DMS53 treated with DMSO at 0.1 percent for 48 hours (cell line): ENCODE measurements around the gene BMP6.

Experiments
- DNase-seq: peaks from one replicate; lab custom pipeline; 2025; ENCODE audit not compliant: unreplicated experiment; lab: John Stamatoyannopoulos, UW

Gene BMP6

DNA sequence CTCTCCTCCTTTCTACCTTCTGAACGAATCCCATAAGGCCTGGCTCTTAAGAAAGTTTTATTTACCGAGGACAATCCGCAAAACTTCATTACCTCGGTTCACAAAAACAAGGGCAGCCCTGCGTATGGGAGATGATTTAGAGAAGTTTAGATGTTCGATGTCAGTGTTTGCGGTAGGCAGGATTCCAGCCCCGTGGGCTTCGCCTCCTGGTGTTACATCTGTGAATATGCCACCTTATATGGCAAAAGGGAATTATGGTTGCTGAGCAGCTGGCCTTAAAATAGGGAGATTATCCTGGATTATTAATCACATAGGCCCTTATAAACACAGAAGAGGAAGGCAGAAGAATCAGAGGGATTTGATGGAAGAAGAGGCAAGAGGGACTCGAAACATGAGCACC, 21.1 kb downstream of the BMP6 start:
- no peak for DNase-seq

- DNase-seq, result no peak
These were observed 21.5 kb downstream of the BMP6 start for GRCh38 chr6:7747433-7747832.

GRCh38 chr6:7747901-7748504, 22.1 kb downstream of the BMP6 start:
- no peak for DNase-seq

GRCh38 chr6:7749478-7749877, 23.6 kb downstream of the BMP6 start:
- no peak for DNase-seq

DNA sequence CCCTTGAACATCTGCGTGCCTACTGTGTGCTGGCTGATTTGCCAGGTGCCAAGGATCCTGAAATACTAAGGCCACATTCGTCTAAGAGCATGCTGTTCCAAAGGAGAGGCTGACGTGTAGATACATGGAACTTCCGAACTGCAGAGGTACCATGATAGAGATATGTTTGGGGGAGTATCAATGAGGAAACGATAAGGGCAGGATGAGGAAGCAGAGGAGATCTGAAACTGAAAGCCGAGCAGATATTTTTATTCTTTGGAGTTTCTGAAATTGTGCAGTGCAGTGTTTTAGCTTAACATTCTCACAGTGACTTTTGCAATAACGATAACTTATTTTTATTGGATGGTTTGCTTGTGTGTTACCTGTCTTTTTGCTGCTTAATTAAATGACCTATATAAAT, 24.3 kb downstream of the BMP6 start:
- DNase-seq, result no peak

GRCh38 chr6:7758456-7758855, 32.6 kb downstream of the BMP6 start:
- no peak for DNase-seq

GRCh38 chr6:7759320-7759719, 33.4 kb downstream of the BMP6 start:
- no peak for DNase-seq

DNA sequence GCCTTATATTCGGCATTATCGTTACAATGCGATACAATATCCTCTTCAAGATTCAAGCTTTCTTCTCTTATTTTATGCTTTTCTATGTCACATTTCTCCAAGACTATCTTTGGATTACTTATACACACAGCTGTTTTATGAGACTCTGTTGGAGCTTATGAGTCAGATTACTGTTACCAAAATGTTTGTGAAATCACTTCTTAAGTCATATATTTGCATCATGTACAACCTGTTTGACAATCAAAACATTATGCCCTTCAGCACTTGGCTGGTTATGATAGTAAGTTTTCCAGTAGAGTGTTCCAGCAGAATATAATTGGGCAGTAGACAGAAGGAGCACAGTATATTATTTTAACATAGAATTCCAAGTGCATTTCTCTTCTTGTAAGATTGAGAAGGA, 35.2 kb downstream of the BMP6 start:
- no peak for DNase-seq

- no peak for DNase-seq
These were observed 36.9 kb downstream of the BMP6 start for GRCh38 chr6:7762760-7763159.

DNA sequence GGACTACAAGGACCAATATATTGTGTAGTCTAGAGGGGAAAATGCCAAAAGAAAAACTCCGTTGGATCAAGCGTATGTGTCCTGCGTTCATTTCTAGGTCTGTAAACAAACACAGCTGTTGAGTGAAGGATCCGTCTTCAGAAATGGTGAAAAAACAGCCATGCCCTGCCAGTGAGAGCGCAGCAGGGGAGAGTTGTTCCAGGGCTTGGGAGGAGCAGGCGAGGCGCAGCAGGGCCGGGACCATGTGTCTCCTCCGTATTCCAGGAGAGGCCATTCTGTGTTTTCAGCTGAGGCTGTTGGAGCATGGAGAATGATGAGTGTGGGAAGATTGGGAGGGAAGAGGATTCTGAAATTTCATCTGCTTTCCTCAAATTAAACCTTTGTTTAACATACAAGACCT, 38.0 kb downstream of the BMP6 start:
- DNase-seq, result peak; percentile 53

- DNase-seq, result no peak
These were observed 39.9 kb downstream of the BMP6 start for GRCh38 chr6:7765575-7766325.

DNA sequence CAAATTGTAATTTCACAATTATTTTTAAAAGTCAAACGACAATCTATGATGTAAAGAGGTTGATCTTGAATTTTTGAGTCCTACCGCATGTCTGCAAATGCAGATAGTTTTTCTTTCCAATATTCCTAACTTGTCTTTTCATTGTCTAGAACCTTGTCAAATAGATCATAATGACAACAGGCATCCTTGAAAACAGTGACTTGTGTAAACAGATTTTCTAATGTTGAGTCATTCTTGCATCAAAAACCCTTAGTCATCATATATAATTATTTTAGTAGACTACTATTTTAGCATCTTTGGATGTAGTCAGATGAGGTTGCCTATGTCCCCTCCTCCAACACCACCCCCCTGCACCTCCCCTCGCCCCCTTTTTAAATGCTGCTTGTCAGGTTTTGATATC, 43.8 kb downstream of the BMP6 start:
- peak; percentile 38 for DNase-seq

DNA sequence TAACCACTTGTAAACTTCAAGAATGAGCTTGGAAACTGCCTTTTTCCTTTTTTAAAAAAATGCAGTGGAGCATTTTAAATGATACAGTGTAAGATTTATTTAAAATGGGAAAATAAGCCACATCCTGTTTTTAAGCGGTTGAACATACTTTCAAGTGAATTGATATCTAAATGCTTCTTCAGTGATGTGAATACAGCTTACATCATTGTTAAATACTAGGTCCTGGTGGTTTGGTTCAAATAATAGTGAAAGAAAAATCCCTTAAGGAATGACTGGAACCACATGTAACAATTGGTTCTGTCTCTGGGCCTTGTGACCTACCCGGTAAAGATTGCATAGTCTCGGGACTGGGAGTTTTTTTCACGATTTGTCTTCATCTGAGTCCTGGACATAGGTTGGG, 44.2 kb downstream of the BMP6 start:
- no peak for DNase-seq

DNA sequence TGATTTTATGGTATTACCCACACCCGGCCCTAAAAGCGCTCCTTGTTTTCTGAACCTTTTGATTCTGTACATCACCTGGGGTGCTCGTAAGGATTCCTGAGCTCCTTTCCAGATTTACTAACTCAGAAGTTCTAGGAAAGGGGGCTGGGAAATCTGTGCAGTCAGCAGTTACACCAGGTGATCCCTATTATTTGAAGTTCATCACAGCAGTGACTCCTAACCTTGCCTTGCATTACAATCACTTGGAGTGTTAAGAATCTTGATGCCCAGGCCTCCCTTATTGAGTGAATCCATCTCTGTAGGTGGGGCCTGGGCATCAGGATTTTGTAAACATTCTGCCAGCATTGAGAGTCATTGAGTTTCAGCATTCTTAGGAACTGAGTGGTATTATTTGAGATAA, 44.7 kb downstream of the BMP6 start:
- DNase-seq, result no peak

GRCh38 chr6:7773322-7773721, 47.4 kb downstream of the BMP6 start:
- no peak for DNase-seq

DNA sequence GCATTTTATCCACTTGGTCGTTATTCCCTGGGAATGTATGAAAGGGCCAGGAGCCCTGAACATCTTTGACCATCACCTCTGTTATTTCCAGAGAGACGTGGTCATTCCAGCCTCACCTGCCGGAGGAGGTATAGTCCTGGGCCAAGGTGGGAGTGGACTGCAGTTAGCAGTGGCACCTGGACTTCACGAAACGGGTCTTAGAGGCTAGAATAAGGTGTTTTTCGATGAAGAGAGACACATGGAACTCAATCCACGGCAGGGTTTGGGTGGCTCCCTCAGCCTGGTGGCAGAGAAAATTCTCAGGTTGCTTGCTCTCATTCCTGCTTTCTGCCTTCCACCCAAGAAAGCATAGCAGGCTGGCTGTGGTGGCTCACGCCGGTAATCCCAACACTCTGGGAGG, 48.0 kb downstream of the BMP6 start:
- no peak for DNase-seq

- no peak for DNase-seq
These were observed 50.6 kb downstream of the BMP6 start for GRCh38 chr6:7776509-7776908.

DNA sequence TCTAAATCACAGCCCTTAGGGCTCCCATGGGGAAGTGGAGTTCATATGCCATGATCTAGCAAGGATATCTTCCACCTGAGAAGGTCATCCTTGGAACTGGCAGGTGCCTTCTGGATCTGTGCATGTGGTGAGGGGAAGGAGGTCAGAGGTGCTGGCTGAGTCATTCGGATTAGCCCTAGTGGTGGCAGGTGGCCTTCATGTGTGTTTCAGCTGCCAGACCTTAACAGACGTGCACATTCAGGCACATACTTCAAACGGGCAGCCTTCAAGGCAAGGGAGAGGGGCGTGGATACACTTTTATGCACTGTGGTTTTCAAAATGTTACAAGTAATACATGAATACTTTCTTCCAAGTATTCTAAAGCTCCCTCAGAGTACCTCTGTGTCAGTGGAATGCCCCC, 51.2 kb downstream of the BMP6 start:
- peak; percentile 61 for DNase-seq

- DNase-seq, result no peak
These were observed 55.3 kb downstream of the BMP6 start for GRCh38 chr6:7781240-7781639.

GRCh38 chr6:7784248-7784647, 58.3 kb downstream of the BMP6 start:
- DNase-seq, result no peak

GRCh38 chr6:7784706-7785105, 58.8 kb downstream of the BMP6 start:
- no peak for DNase-seq

GRCh38 chr6:7785243-7786035, 59.5 kb downstream of the BMP6 start:
- no peak for DNase-seq
